ENCODE data around the gene BCL3. TPM values are rescaled to one million over a fixed set of nuclear protein-coding genes. Genes with fewer than 3 reads are reported as not detected.

Gene BCL3
- total RNA-seq, 2 experiments from 2014 or later: 75.0 to 79.6 TPM

GRCh38 chr19:44752816-44753625 is 4.5 kb downstream of the BCL3 start:
- intact Hi-C loops (cut with micrococcal nuclease): loop anchor here (1.0 to 5.0 kb wide), 4 partner anchors 17 to 424 kb away; partner anchors contain the start of genes BLOC1S3, TOMM40 and TRAPPC6A
- ChIA-PET POLR2A (interaction anchor here (0.6 to 2.1 kb wide), 6 partner anchors 12 to 1133 kb away, joined by 3 to 19 read pairs (median 6); partner anchors contain the start of gene IRF2BP1), CTCF (interaction anchor here (0.7 to 5.3 kb wide), 5 partner anchors 18 to 63 kb away, joined by 3 to 50 read pairs (median 5); no protein-coding TSS in a partner anchor)
- Mint-ChIP-seq H3K36me3 (peaks cover 77% of the 10 kb centered on the region), H3K9me3 (no peaks in the 10 kb centered on the region), H3K27ac (peak overlapping the region; percentile 99), H3K4me1 (ENCODE audit: low read depth) (peaks cover 52% of the 10 kb centered on the region), H3K4me3 (peak overlapping the region; percentile 93), H3K27me3 (no peaks in the 10 kb centered on the region)
- DNase-seq: peak; percentile 99

- DNase-seq: no peak
- Mint-ChIP-seq H3K4me3 (peak overlapping the region; percentile 93), H3K4me1 (ENCODE audit: low read depth) (peaks cover 55% of the 10 kb centered on the region), H3K27ac (peak overlapping the region; percentile 99), H3K36me3 (peaks cover 81% of the 10 kb centered on the region), H3K9me3 (no peaks in the 10 kb centered on the region), H3K27me3 (no peaks in the 10 kb centered on the region)
- intact Hi-C loops (cut with micrococcal nuclease): loop anchor here (1.0 to 5.0 kb wide), 4 partner anchors 17 to 424 kb away; partner anchors contain the start of genes BLOC1S3, TOMM40 and TRAPPC6A
- CTCF ChIA-PET: interaction anchor here (2.1 to 5.3 kb wide), 3 partner anchors 17 to 61 kb away, joined by 5 to 50 read pairs (median 43); no protein-coding TSS in a partner anchor
- POLR2A ChIA-PET: interaction anchor here (1.4 to 2.1 kb wide), 4 partner anchors 12 to 30 kb away, joined by 3 to 19 read pairs (median 12); no protein-coding TSS in a partner anchor
Observed at GRCh38 chr19:44753626-44753931, 5.1 kb downstream of the BCL3 start.

- peak; percentile 94 for DNase-seq
Observed at GRCh38 chr19:44753932-44754749, 5.6 kb downstream of the BCL3 start.

GRCh38 chr19:44754750-44755080 is 6.2 kb downstream of the BCL3 start:
- DNase-seq: no peak
- Mint-ChIP-seq H3K4me3 (peak overlapping the region; percentile 93), H3K4me1 (ENCODE audit: low read depth) (peaks cover 54% of the 10 kb centered on the region), H3K27ac (peak overlapping the region; percentile 99), H3K27me3 (no peaks in the 10 kb centered on the region), H3K36me3 (peaks cover 80% of the 10 kb centered on the region), H3K9me3 (no peaks in the 10 kb centered on the region)
- ChIA-PET CTCF (interaction anchor here (1.8 to 5.3 kb wide), 4 partner anchors 16 to 65 kb away, joined by 5 to 50 read pairs (median 24); no protein-coding TSS in a partner anchor), POLR2A (interaction anchor here (0.7 to 2.1 kb wide), 5 partner anchors 11 to 31 kb away, joined by 3 to 19 read pairs (median 7); no protein-coding TSS in a partner anchor)
- intact Hi-C loops (cut with micrococcal nuclease): loop anchor here (2.0 to 5.0 kb wide), 2 partner anchors 30 to 423 kb away; partner anchors contain the start of genes BLOC1S3 and TRAPPC6A

More at GRCh38 chr19:44753932-44754749, 5.6 kb downstream of the BCL3 start:
- Mint-ChIP-seq H3K27me3 (no peaks in the 10 kb centered on the region), H3K4me3 (peak overlapping the region; percentile 93), H3K4me1 (ENCODE audit: low read depth) (peaks cover 57% of the 10 kb centered on the region), H3K36me3 (peaks cover 83% of the 10 kb centered on the region), H3K27ac (peak overlapping the region; percentile 99), H3K9me3 (no peaks in the 10 kb centered on the region)
- POLR2A ChIA-PET: interaction anchor here (1.4 to 2.1 kb wide), 4 partner anchors 11 to 30 kb away, joined by 3 to 19 read pairs (median 12); no protein-coding TSS in a partner anchor
- CTCF ChIA-PET: interaction anchor here (2.1 to 5.3 kb wide), 3 partner anchors 17 to 61 kb away, joined by 5 to 50 read pairs (median 43); no protein-coding TSS in a partner anchor
- intact Hi-C loops (cut with micrococcal nuclease): loop anchor here (1.0 to 5.0 kb wide), 5 partner anchors 16 to 423 kb away; partner anchors contain the start of genes BLOC1S3, TOMM40 and TRAPPC6A

GRCh38 chr19:44755219-44755618 is 6.7 kb downstream of the BCL3 start:
- peaks cover 79% of the 10 kb centered on the region for H3K36me3 Mint-ChIP-seq
- H3K4me3 Mint-ChIP-seq: peak overlapping the region; percentile 93
- no peak for DNase-seq
- CTCF ChIA-PET: interaction anchor here (1.8 to 5.3 kb wide), 3 partner anchors 16 to 66 kb away, joined by 5 to 50 read pairs (median 43); no protein-coding TSS in a partner anchor
- H3K4me1 Mint-ChIP-seq (ENCODE audit: low read depth): peaks cover 55% of the 10 kb centered on the region
- intact Hi-C loops (cut with micrococcal nuclease): loop anchor here (2.0 kb wide), 1 partner anchor 30 kb away; no protein-coding TSS in a partner anchor
- peak overlapping the region; percentile 99 for H3K27ac Mint-ChIP-seq
- no peaks in the 10 kb centered on the region for H3K9me3 Mint-ChIP-seq
- no peaks in the 10 kb centered on the region for H3K27me3 Mint-ChIP-seq
- POLR2A ChIA-PET: interaction anchor here (0.7 to 1.2 kb wide), 2 partner anchors 12 to 15 kb away, joined by 3 to 5 read pairs; no protein-coding TSS in a partner anchor

- intact Hi-C loops (cut with micrococcal nuclease): no loop called here
- Mint-ChIP-seq H3K9me3 (no peaks in the 10 kb centered on the region), H3K36me3 (peaks cover 80% of the 10 kb centered on the region), H3K4me1 (ENCODE audit: low read depth) (peaks cover 56% of the 10 kb centered on the region), H3K4me3 (no peak overlapping the region), H3K27ac (peak overlapping the region; percentile 99), H3K27me3 (no peaks in the 10 kb centered on the region)
- POLR2A ChIA-PET: interaction anchor here (1.2 kb wide), 1 partner anchor 11 kb away, joined by 5 read pairs; no protein-coding TSS in a partner anchor
- CTCF ChIA-PET: interaction anchor here (1.8 to 5.3 kb wide), 3 partner anchors 15 to 66 kb away, joined by 5 to 50 read pairs (median 43); no protein-coding TSS in a partner anchor
- DNase-seq: no peak
Observed at GRCh38 chr19:44756089-44756562, 7.6 kb downstream of the BCL3 start.

GRCh38 chr19:44757057-44757734 is 8.7 kb downstream of the BCL3 start:
- no peak overlapping the region for H3K27ac Mint-ChIP-seq
- peaks cover 46% of the 10 kb centered on the region for H3K4me1 Mint-ChIP-seq (ENCODE audit: low read depth)
- H3K4me3 Mint-ChIP-seq: no peak overlapping the region
- no peaks in the 10 kb centered on the region for H3K9me3 Mint-ChIP-seq
- CTCF ChIA-PET: interaction anchor here (0.7 to 1.3 kb wide), 2 partner anchors 14 to 33 kb away, joined by 4 to 5 read pairs; no protein-coding TSS in a partner anchor
- POLR2A ChIA-PET: interaction anchor here (1.4 kb wide), 1 partner anchor 24 kb away, joined by 3 read pairs; no protein-coding TSS in a partner anchor
- no peaks in the 10 kb centered on the region for H3K27me3 Mint-ChIP-seq
- intact Hi-C loops (cut with micrococcal nuclease): no loop called here
- DNase-seq: no peak
- H3K36me3 Mint-ChIP-seq: peaks cover 70% of the 10 kb centered on the region

- Mint-ChIP-seq H3K4me3 (no peak overlapping the region), H3K27me3 (no peaks in the 10 kb centered on the region), H3K27ac (peak overlapping the region; percentile 56), H3K9me3 (no peaks in the 10 kb centered on the region), H3K36me3 (peaks cover 63% of the 10 kb centered on the region), H3K4me1 (ENCODE audit: low read depth) (peaks cover 41% of the 10 kb centered on the region)
- POLR2A ChIA-PET: interaction anchor here (1.4 kb wide), 1 partner anchor 25 kb away, joined by 3 read pairs; no protein-coding TSS in a partner anchor
- intact Hi-C loops (cut with micrococcal nuclease): no loop called here
- no peak for DNase-seq
- CTCF ChIA-PET: interaction anchor here (0.7 to 1.3 kb wide), 2 partner anchors 13 to 34 kb away, joined by 4 to 5 read pairs; no protein-coding TSS in a partner anchor
Observed at GRCh38 chr19:44757735-44758505, 9.4 kb downstream of the BCL3 start.

GRCh38 chr19:44758596-44758995 is 10.1 kb downstream of the BCL3 start:
- ChIA-PET POLR2A (no interaction called here), CTCF (no interaction called here)
- Mint-ChIP-seq H3K27ac (peak overlapping the region; percentile 58), H3K9me3 (no peaks in the 10 kb centered on the region), H3K36me3 (peaks cover 59% of the 10 kb centered on the region), H3K27me3 (no peaks in the 10 kb centered on the region), H3K4me3 (no peak overlapping the region), H3K4me1 (ENCODE audit: low read depth) (peaks cover 44% of the 10 kb centered on the region)
- no peak for DNase-seq
- intact Hi-C loops (cut with micrococcal nuclease): no loop called here

- Mint-ChIP-seq H3K4me1 (ENCODE audit: low read depth) (peaks cover 47% of the 10 kb centered on the region), H3K27me3 (no peaks in the 10 kb centered on the region), H3K4me3 (no peak overlapping the region), H3K27ac (peak overlapping the region; percentile 78), H3K9me3 (no peaks in the 10 kb centered on the region), H3K36me3 (peaks cover 53% of the 10 kb centered on the region)
- DNase-seq: no peak
- ChIA-PET POLR2A (no interaction called here), CTCF (no interaction called here)
- intact Hi-C loops (cut with micrococcal nuclease): no loop called here
Observed at GRCh38 chr19:44759083-44759804, 10.7 kb downstream of the BCL3 start.

All from activated CD4-positive, alpha-beta memory T cell treated with anti-CD3 and anti-CD28 coated beads for 36 hours (primary cell).